Endothelial cell of umbilical vein (primary cell): ENCODE results near the gene GTF3C5. TPM values are rescaled to one million over a fixed set of nuclear protein-coding genes. Genes with fewer than 3 reads are reported as not detected.

Experiments
- BruUV-seq: library from RNA; stranded (reverse); fragments of 400-500 nt; replicated peaks from 2 replicates; lab custom pipeline; 2021; lab: Mats Ljungman, UMichigan
- CTCF ChIA-PET: fragments of 300-600, 350-600 bp; sonication (Branson Sonifier 250); formaldehyde crosslinking; loops from one replicate; lab custom pipeline; 2021; ENCODE audit warnings: antibody characterized with exemption, inconsistent platforms; lab: Charles Lee
- POLR2A ChIA-PET: fragments of 300-600, 350-600 bp; sonication (Branson Sonifier 250); formaldehyde crosslinking; loops from one replicate; lab custom pipeline; 2021; ENCODE audit warnings: antibody characterized with exemption, inconsistent platforms; lab: Charles Lee
- DNase-seq: peaks from one replicate; pipeline ENCODE4 v3.0.0-alpha.2; 2011; ENCODE audit warnings: low read depth, low spot score
- FAIRE-seq: peaks from 2 replicates; lab custom pipeline; 2011; peaks lifted over from hg19 to GRCh38; lab: Jason Lieb, UNC
- H2AFZ ChIP-seq: 2 replicates; pipeline ENCODE4 v1.6.0; 2012; ENCODE audit warnings: low read depth, low read length, control low read depth, inconsistent platforms
- H3K27ac ChIP-seq: 2 replicates; pipeline ENCODE4 v1.5.1; 2011; ENCODE audit warnings: low read depth, mild to moderate bottlenecking, control low read depth, low read length, moderate library complexity; ENCODE audit not compliant: insufficient read depth
- H3K27me3 ChIP-seq, 2 experiments: 2 replicates each; pipeline versions ENCODE4 v1.6.0 to v1.6.1; 2011; ENCODE audit warnings: low read length in 2 of 2, mixed read lengths in 1 of 2; ENCODE audit not compliant: control insufficient read depth in 2 of 2, insufficient read depth in 2 of 2
- H3K36me3 ChIP-seq, 2 experiments: 2 replicates in 1 of 2; 3 replicates in 1 of 2; pipeline ENCODE4 v1.5.1; 2011; ENCODE audit warnings: low read length in 2 of 2, mild to moderate bottlenecking in 1 of 2, moderate library complexity in 1 of 2; ENCODE audit not compliant: control insufficient read depth in 2 of 2, insufficient read depth in 2 of 2; ENCODE audit errors: extremely low read depth in 1 of 2
- H3K4me1 ChIP-seq: 3 replicates; pipeline ENCODE4 v1.5.1; 2011; ENCODE audit warnings: mild to moderate bottlenecking, low read length; ENCODE audit not compliant: control insufficient read depth, insufficient read depth; ENCODE audit errors: extremely low read depth
- H3K4me2 ChIP-seq: 2 replicates; pipeline ENCODE4 v1.6.1; 2011; ENCODE audit warnings: low read length, control low read depth, mixed read lengths; ENCODE audit not compliant: insufficient read depth
- H3K4me3 ChIP-seq, 3 experiments: fragments of 200-600 bp in 1 of 3; sonication (generic), shearing (Covaris generic) in 1 of 3; replicated peaks in 1 of 3; 2 replicates each; pipeline ENCODE4 v1.5.1; 2011 to 2016; ENCODE audit warnings: control low read depth in 3 of 3, low read length in 3 of 3, mild to moderate bottlenecking in 2 of 3, inconsistent platforms in 1 of 3, low read depth in 1 of 3, moderate library complexity in 1 of 3; ENCODE audit not compliant: insufficient read depth in 1 of 3
- H3K79me2 ChIP-seq: 2 replicates; pipeline ENCODE4 v1.6.0; 2012; ENCODE audit warnings: low read length, inconsistent platforms; ENCODE audit not compliant: control insufficient read depth, insufficient read depth
- H3K9ac ChIP-seq: replicated peaks from 2 replicates; pipeline ENCODE3; 2011; ENCODE audit warnings: low read length, control low read depth; ENCODE audit not compliant: insufficient read depth; ENCODE audit errors: extremely low read depth
- H3K9me1 ChIP-seq: replicated peaks from 3 replicates; pipeline ENCODE4 v1.6.0; 2011; ENCODE audit warnings: mild to moderate bottlenecking, low read length; ENCODE audit not compliant: control insufficient read depth, insufficient read depth; ENCODE audit errors: extremely low read depth
- H3K9me3 ChIP-seq: replicated peaks from 2 replicates; pipeline ENCODE4 v1.5.1; 2012; ENCODE audit warnings: low read length, inconsistent platforms; ENCODE audit not compliant: control insufficient read depth, insufficient read depth
- H4K20me1 ChIP-seq: replicated peaks from 2 replicates; pipeline ENCODE3; 2011; ENCODE audit warnings: mild to moderate bottlenecking, low read length; ENCODE audit not compliant: control insufficient read depth, insufficient read depth; ENCODE audit errors: extremely low read depth
- EZH2 ChIP-seq: IDR thresholded peaks from 2 replicates; pipeline ENCODE4 v1.6.1; 2012; ENCODE audit warnings: borderline replicate concordance, low read depth, mild to moderate bottlenecking, moderate library complexity, low read length, inconsistent platforms; ENCODE audit not compliant: severe bottlenecking
- FOS ChIP-seq: IDR thresholded peaks from 2 replicates; pipeline ENCODE4 v1.6.1; 2011; ENCODE audit warnings: mild to moderate bottlenecking, low read length, moderate library complexity, borderline replicate concordance; ENCODE audit not compliant: insufficient read depth
- GATA2 ChIP-seq: IDR thresholded peaks from 2 replicates; pipeline ENCODE4 v1.7.0; 2011; ENCODE audit warnings: low read depth, mild to moderate bottlenecking, moderate library complexity, mixed read lengths, low read length; ENCODE audit not compliant: insufficient read length, insufficient read depth
- JUN ChIP-seq: IDR thresholded peaks from 2 replicates; pipeline ENCODE4 v1.6.1; 2011; ENCODE audit warnings: borderline replicate concordance, low read depth; ENCODE audit not compliant: insufficient read length, insufficient read depth
- MAX ChIP-seq: IDR thresholded peaks from 2 replicates; pipeline ENCODE4 v1.6.1; 2011; ENCODE audit not compliant: insufficient read depth, insufficient read length
- MYC ChIP-seq: IDR thresholded peaks from one replicate; pipeline ENCODE4 v1.6.1; 2011; ENCODE audit warnings: mild to moderate bottlenecking, low read depth, low read length
- POLR2A ChIP-seq: IDR thresholded peaks from 2 replicates; pipeline ENCODE4 v1.6.1; 2012; ENCODE audit warnings: low read depth, mild to moderate bottlenecking, control low read depth, low read length
- POLR2AphosphoS5 ChIP-seq: IDR thresholded peaks from 2 replicates; pipeline ENCODE4 v1.6.1; 2012; ENCODE audit warnings: low read depth, mild to moderate bottlenecking, control low read depth, low read length, moderate library complexity; ENCODE audit not compliant: insufficient read depth
- dilution Hi-C: fragments of 300-500 bp; cut with MboI; formaldehyde crosslinking; loops from one replicate; pipeline ENCODE4 v1.15.0; 2019; ENCODE audit warnings: low sequenced_read_pairs; ENCODE audit not compliant: extremely low pct_ligation_motif_present
- intact Hi-C: fragments of 100-400 bp; cut with micrococcal nuclease; formaldehyde crosslinking; loops from one replicate; pipeline ENCODE4 v1.10.0; 2022
- polyA plus RNA-seq, 4 experiments: library from polyadenylated mRNA; depleted of rRNA in 3 of 4; stranded (reverse) in 3 of 4; unstranded in 1 of 4; fragments of >200 nt; gene quantifications; 2 replicates each; pipeline versions ENCODE4 v1.2.1 to v1.2.3, GENCODE V29; 2011 to 2012; ENCODE audit warnings: missing spikeins in 1 of 4
- total RNA-seq: library from RNA; stranded (reverse); gene quantifications from 2 replicates; pipeline ENCODE4 v1.2.3, GENCODE V29; 2021
- TF ChIP-seq, protein P1 (sequence below), 2 donors: IDR thresholded peaks; 1 replicate in 1 of 2; 2 replicates in 1 of 2; pipeline ENCODE4 v1.5.1; 2011; ENCODE audit warnings: low read length in 2 of 2, mild to moderate bottlenecking in 2 of 2, moderate library complexity in 2 of 2, control low read depth in 1 of 2, inconsistent platforms in 1 of 2, low read depth in 1 of 2; ENCODE audit not compliant: insufficient read depth in 1 of 2; ENCODE audit errors: extremely low read depth in 1 of 2

The GTF3C5 gene
- total and polyA plus RNA-seq, 2 donors (not counting 3 experiments of a cell fraction or from before 2014, with no cell fraction given), result 65.6 to 73.8 TPM

DNA sequence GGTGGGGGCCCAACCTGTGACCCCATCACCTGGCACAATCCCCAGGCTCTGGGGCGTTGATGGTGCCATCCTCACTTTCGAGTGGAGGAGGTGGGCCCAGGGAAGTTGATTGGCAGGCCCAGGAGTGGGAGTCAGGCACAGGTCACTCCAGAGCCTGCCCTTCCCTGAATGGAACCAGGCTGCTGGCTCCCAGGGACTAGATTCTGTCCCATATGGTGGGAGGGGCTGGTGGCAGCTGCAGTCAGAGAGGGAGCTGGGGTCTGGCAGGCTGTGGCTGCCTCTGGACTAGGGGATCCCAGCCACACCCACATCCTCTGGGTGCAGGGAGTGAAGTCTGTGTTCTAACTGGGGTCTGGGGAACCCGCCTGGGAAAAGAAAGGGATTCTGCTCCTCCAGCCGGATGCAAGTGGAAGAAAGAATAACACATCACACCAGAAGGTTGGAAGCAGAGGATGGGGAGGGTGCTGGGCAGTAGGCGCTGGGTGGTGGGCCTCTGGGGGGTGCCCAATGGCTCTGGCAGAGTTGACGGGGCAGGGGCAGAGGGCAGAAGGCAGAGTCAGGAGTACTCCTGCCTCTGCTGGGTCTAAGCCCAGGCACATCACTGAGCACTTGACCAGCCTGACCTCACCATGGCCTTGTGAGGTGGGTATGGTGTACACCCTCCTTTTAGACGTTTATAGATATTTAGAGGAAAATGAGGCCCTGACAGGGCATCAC, 56.8 kb downstream of the GTF3C5 start:
- dilution Hi-C loops (no loop called here), intact Hi-C loops (no loop called here)
- TF ChIP-seq POLR2AphosphoS5 (no peak), POLR2A (no peak), EZH2 (no peak), FOS (no peak), JUN (no peak), GATA2 (no peak), MYC (no peak), MAX (no peak)
- TF ChIP-seq, protein P1, sequence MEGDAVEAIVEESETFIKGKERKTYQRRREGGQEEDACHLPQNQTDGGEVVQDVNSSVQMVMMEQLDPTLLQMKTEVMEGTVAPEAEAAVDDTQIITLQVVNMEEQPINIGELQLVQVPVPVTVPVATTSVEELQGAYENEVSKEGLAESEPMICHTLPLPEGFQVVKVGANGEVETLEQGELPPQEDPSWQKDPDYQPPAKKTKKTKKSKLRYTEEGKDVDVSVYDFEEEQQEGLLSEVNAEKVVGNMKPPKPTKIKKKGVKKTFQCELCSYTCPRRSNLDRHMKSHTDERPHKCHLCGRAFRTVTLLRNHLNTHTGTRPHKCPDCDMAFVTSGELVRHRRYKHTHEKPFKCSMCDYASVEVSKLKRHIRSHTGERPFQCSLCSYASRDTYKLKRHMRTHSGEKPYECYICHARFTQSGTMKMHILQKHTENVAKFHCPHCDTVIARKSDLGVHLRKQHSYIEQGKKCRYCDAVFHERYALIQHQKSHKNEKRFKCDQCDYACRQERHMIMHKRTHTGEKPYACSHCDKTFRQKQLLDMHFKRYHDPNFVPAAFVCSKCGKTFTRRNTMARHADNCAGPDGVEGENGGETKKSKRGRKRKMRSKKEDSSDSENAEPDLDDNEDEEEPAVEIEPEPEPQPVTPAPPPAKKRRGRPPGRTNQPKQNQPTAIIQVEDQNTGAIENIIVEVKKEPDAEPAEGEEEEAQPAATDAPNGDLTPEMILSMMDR (IDR thresholded peaks at IDR 0.05; ENCODE audit: extremely low read depth in 1 of 2, insufficient read depth in 1 of 2, low read depth in 1 of 2, low read length in 2 of 2), result no peak
- Histone ChIP-seq H3K79me2 (no peaks in the 10 kb centered on the region), H3K36me3 (no peaks in the 10 kb centered on the region), H3K9me1 (no peaks in the 10 kb centered on the region), H3K27me3 (no peaks in the 10 kb centered on the region), H3K9ac (no peak overlapping the region), H3K9me3 (no peaks in the 10 kb centered on the region), H3K27ac (no peak overlapping the region), H2AFZ (no peak overlapping the region), H3K4me3 (no peak overlapping the region), H4K20me1 (no peaks in the 10 kb centered on the region), H3K4me1 (no peaks in the 10 kb centered on the region), H3K4me2 (no peak overlapping the region)
- DNase-seq (no peak), FAIRE-seq (no peak)
- ChIA-PET POLR2A (no interaction called here), CTCF (no interaction called here)
- BruUV-seq, result no TSS peak
